Mesendoderm (in vitro differentiated cells): ENCODE data around the gene NDUFV3. TPM values are rescaled to one million over a fixed set of nuclear protein-coding genes. Genes with fewer than 3 reads are reported as not detected.

Experiments used
- DNase-seq: peaks from one replicate; pipeline ENCODE4 v3.0.0; 2013
- H2AK5ac ChIP-seq: 2 replicates; pipeline ENCODE4 v1.6.1; 2013; ENCODE audit warnings: low read length, inconsistent platforms
- H2BK120ac ChIP-seq: 2 replicates; pipeline ENCODE4 v1.6.1; 2013; ENCODE audit warnings: low read depth, mild to moderate bottlenecking, low read length, moderate library complexity, mixed read lengths
- H2BK15ac ChIP-seq: replicated peaks from 2 replicates; pipeline ENCODE4 v1.6.1; 2013; ENCODE audit warnings: low read depth, mild to moderate bottlenecking, moderate library complexity
- H2BK5ac ChIP-seq: 2 replicates; pipeline ENCODE4 v1.6.1; 2013; ENCODE audit warnings: low read length, inconsistent platforms
- H3K18ac ChIP-seq: 2 replicates; pipeline ENCODE4 v1.6.1; 2013; ENCODE audit warnings: mild to moderate bottlenecking, low read length, mixed read lengths
- H3K23ac ChIP-seq: one replicate; pipeline ENCODE4 v1.6.1; 2013; ENCODE audit warnings: low read length
- H3K27ac ChIP-seq: 2 replicates; pipeline ENCODE4 v1.5.1; 2013; ENCODE audit warnings: low read depth, mild to moderate bottlenecking, inconsistent platforms, low read length, moderate library complexity
- H3K27me3 ChIP-seq: 2 replicates; pipeline ENCODE4 v1.6.1; 2013; ENCODE audit warnings: low read length, control low read depth, mild to moderate bottlenecking, inconsistent platforms; ENCODE audit not compliant: insufficient read depth, poor library complexity
- H3K36me3 ChIP-seq: 2 replicates; pipeline ENCODE4 v1.6.1; 2013; ENCODE audit warnings: low read length, inconsistent platforms; ENCODE audit not compliant: control insufficient read depth, insufficient read depth
- H3K4ac ChIP-seq: one replicate; pipeline ENCODE4 v1.6.1; 2013; ENCODE audit warnings: low read depth, mild to moderate bottlenecking, low read length, moderate library complexity
- H3K4me1 ChIP-seq: 2 replicates; pipeline ENCODE4 v1.6.1; 2013; ENCODE audit warnings: low read depth, low read length, inconsistent platforms; ENCODE audit not compliant: control insufficient read depth
- H3K4me2 ChIP-seq: 2 replicates; pipeline ENCODE4 v1.6.1; 2013; ENCODE audit warnings: low read length
- H3K4me3 ChIP-seq: 2 replicates; pipeline ENCODE4 v1.5.1; 2013; ENCODE audit warnings: mild to moderate bottlenecking, low read length
- H3K56ac ChIP-seq: one replicate; pipeline ENCODE4 v1.6.1; 2013; ENCODE audit warnings: low read length
- H3K79me1 ChIP-seq: 2 replicates; pipeline ENCODE4 v1.6.1; 2013; ENCODE audit warnings: low read length, inconsistent platforms
- H3K79me2 ChIP-seq: 2 replicates; pipeline ENCODE4 v1.6.1; 2013; ENCODE audit warnings: mild to moderate bottlenecking, low read length; ENCODE audit not compliant: control insufficient read depth, insufficient read depth
- H3K9ac ChIP-seq: 2 replicates; pipeline ENCODE4 v1.6.1; 2013; ENCODE audit warnings: low read length, inconsistent platforms
- H4K5ac ChIP-seq: one replicate; pipeline ENCODE4 v1.6.1; 2013; ENCODE audit warnings: low read length
- H4K8ac ChIP-seq: one replicate; pipeline ENCODE4 v1.6.1; 2013; ENCODE audit warnings: low read depth, mild to moderate bottlenecking, control low read depth, low read length, moderate library complexity
- WGBS: extraction: QIAGEN DNeasy Blood & Tissue Kit; methylation state at CpG from one replicate; pipeline ENCODE4 v1.1.7; 2013; ENCODE audit warnings: low lambda C conversion rate, missing lambda C conversion rate; ENCODE audit not compliant: insufficient coverage; ENCODE audit errors: extremely low coverage; 5-methylcytosine and 5-hydroxymethylcytosine counted together
- polyA plus RNA-seq, 2 experiments: library from polyadenylated mRNA; stranded (reverse); fragments of 200-250 nt; gene quantifications; one replicate each; pipeline ENCODE4 v1.2.3, GENCODE V29; 2013

The NDUFV3 gene
- 29.0 TPM for polyA plus RNA-seq (2013, experiment 1 of 2)
- polyA plus RNA-seq (2013, experiment 2 of 2): 29.9 TPM

DNA sequence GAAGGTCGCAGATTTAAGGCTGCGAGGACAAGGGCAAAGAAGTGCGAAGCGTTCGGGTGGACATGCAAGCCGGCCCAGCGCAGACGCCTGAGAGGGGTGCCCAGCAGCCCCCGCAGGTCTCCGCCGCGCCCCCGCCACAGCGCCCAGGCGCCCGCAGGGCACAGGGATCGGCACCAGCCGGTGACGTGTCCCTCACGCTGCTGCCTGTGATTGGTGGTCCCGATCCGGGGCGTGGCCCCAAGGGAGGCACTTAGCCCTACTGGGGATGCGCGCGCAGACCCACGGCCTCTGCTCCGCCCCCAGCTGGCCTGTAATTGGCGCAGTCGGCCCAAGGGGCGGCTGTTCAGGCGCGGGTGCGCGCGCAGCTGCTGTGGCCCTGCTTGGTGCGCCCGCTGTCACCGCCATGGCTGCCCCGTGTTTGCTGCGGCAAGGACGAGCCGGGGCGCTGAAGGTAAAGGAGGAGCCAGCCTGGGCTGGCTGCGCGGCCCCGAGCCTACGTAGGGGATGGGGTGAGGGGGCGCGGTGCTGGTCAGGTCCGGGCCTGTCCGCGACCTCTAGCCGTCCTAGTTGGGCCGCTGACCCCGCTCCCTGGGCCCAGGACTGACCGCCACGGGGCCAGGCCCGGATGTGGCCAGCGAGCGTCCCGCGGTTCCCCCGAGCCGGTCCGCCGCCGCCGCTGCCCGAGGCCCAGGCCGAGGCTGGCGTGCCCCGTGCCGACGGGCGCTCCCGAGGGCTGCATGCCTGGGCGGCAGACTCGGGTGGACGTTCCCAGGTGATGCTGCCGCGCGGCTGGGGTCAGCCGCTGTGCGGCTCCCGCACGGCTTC lies at the start of gene NDUFV3:
NDUFV3 (plus strand) TSS at position 379 of the 825 bp plus-strand sequence; CDS start at position 404, 25 bp downstream.
- Histone ChIP-seq H3K9ac (peak within 1 kb of the TSS; percentile 91), H3K27me3 (no peaks in the 10 kb centered on the region), H3K56ac (peak within 1 kb of the TSS; percentile 98), H3K18ac (peak within 1 kb of the TSS; percentile 34), H2BK120ac (no peak within 1 kb of the TSS), H3K4me3 (peak within 1 kb of the TSS; percentile 84), H4K8ac (no peak within 1 kb of the TSS), H4K5ac (no peak within 1 kb of the TSS), H3K4me1 (no peaks in the 10 kb centered on the region), H3K36me3 (no peaks in the 10 kb centered on the region), H3K79me1 (peaks cover 5% of the 10 kb centered on the region), H2BK15ac (no peak within 1 kb of the TSS), H3K4me2 (peak within 1 kb of the TSS; percentile 78), H2BK5ac (peak within 1 kb of the TSS; percentile 2), H3K4ac (peak within 1 kb of the TSS; percentile 74), H3K23ac (peak within 1 kb of the TSS; percentile 85), H3K79me2 (peaks cover 9% of the 10 kb centered on the region), H2AK5ac (no peak within 1 kb of the TSS), H3K27ac (peak within 1 kb of the TSS; percentile 45)
- WGBS: no CpG with 5 or more reads among the region's 87 CpGs
- peak; percentile 99 for DNase-seq

DNA sequence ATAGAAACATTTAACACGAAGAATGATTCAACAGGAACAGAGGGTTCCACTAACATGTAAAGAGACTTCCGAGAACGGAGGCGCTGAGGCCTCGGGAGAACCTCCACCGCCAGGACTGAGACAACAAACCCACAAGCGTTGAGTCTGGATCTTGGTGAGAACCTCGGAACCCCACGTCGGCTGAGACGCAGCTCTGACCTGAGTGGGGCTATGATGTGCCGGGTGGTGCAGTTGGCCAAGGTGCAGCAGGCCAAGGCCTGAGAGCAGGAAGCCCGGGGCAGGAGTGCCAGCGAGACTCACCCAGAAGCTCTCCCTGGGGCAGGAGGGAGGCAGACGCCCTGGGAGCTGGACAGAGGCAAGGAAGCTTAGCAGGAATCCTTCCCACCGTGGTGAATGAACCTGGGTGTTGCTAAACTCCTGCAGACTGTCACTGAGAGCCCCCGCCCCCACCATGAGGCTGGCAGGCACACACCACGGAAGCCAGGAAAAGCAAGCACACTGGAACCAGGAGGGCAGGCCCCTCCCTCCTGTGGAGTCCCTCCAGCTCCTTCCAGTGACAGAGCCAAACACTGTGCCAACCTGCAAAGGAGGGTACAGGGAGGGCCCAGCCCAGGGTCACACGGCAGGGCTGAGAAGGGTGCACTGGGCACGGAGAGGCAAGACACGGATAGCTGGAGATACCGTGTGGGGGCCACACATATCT lies 48.5 kb upstream of the NDUFV3 start:
- WGBS: no CpG with 5 or more reads among the region's 22 CpGs
- Histone ChIP-seq H3K36me3 (peaks cover 31% of the 10 kb centered on the region), H2BK120ac (no peak overlapping the region)

DNA sequence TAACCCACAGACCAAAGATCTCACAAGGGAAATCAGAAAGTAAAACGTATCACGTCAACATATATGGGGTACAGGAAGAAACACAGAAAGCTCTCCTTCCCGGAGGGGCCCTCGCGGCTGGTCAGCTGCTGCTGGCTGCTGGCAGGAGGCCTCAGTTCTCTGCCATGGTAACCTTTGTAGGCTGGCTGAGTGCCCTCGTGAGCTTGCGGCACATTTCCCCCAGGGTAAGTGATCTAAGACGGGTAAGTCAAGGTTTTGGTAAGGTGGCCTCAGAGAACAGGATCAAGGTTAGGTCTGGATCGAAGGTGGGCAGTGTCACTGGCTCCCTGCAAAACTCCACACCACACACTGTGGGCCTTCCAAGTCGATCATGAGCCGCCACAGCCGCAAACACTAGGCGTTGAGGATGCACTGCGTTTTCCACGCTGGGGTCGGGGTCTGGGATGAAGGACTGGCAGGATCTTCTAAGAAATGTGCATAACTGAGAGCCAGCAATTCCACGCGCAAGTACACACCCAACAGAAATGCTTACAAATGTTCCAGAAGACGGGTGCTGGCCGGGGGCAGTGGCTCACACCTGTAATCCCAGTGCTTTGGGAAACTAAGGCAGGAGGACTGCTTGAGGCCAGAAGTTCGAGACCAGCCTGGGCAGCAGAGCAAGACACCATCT lies 47.7 kb upstream of the NDUFV3 start:
- H4K8ac ChIP-seq: no peak overlapping the region
- no peak overlapping the region for H3K27ac ChIP-seq
- H3K27me3 ChIP-seq: no peaks in the 10 kb centered on the region
- peaks cover 31% of the 10 kb centered on the region for H3K36me3 ChIP-seq
- no peak overlapping the region for H3K4me3 ChIP-seq
- no peak overlapping the region for H3K23ac ChIP-seq
- H2AK5ac ChIP-seq: no peak overlapping the region
- H3K56ac ChIP-seq: no peak overlapping the region
- no peak for DNase-seq
- H4K5ac ChIP-seq: no peak overlapping the region
- H3K79me2 ChIP-seq: peaks cover 30% of the 10 kb centered on the region
- WGBS: no CpG with 5 or more reads among the region's 21 CpGs
- H3K79me1 ChIP-seq: peaks cover 34% of the 10 kb centered on the region
- H3K4ac ChIP-seq: no peak overlapping the region
- no peak overlapping the region for H2BK5ac ChIP-seq
- no peak overlapping the region for H2BK120ac ChIP-seq
- H3K4me1 ChIP-seq: no peaks in the 10 kb centered on the region
- no peak overlapping the region for H3K9ac ChIP-seq
- no peak overlapping the region for H3K18ac ChIP-seq
- H2BK15ac ChIP-seq: no peak overlapping the region
- H3K4me2 ChIP-seq: no peak overlapping the region

More for the DNA sequence above, 48.5 kb upstream of the NDUFV3 start:
- Histone ChIP-seq H3K18ac (no peak overlapping the region), H2BK5ac (no peak overlapping the region), H3K4me1 (no peaks in the 10 kb centered on the region), H3K79me1 (peaks cover 35% of the 10 kb centered on the region), H3K4ac (no peak overlapping the region), H3K27me3 (no peaks in the 10 kb centered on the region), H3K79me2 (peaks cover 27% of the 10 kb centered on the region), H3K56ac (no peak overlapping the region), H4K5ac (no peak overlapping the region), H4K8ac (no peak overlapping the region), H3K9ac (no peak overlapping the region), H3K4me3 (no peak overlapping the region), H3K27ac (no peak overlapping the region), H3K23ac (no peak overlapping the region), H2AK5ac (no peak overlapping the region), H3K4me2 (no peak overlapping the region), H2BK15ac (no peak overlapping the region)
- DNase-seq: no peak

DNA sequence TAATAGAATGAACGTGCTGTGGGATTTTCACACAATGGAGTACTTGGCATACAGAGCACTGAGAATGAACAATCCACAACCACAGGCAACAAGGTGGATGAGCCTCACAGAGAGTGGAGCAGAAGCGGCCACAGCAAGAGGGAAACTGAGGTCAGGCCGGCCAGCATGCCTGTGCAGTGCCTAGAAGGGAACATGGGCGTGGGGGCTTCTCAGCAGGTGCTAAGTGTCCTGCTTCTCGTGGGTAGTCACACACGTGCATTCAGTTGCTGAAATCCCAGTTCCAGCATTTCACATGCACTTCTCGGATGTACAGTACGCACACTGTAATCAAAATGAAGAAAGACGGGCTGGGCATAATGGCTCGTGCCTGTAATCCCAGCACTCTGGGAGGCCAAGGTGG lies 46.9 kb upstream of the NDUFV3 start:
- no peak overlapping the region for H2BK120ac ChIP-seq
- no peak for DNase-seq
- H3K79me2 ChIP-seq: peaks cover 30% of the 10 kb centered on the region
- H3K9ac ChIP-seq: no peak overlapping the region
- H4K5ac ChIP-seq: no peak overlapping the region
- no peak overlapping the region for H4K8ac ChIP-seq
- peaks cover 31% of the 10 kb centered on the region for H3K79me1 ChIP-seq
- WGBS: no CpG with 5 or more reads among the region's 10 CpGs
- H3K4me3 ChIP-seq: no peak overlapping the region
- no peak overlapping the region for H3K18ac ChIP-seq
- no peak overlapping the region for H2AK5ac ChIP-seq
- no peak overlapping the region for H3K23ac ChIP-seq
- H3K4ac ChIP-seq: no peak overlapping the region
- no peak overlapping the region for H3K4me2 ChIP-seq
- H3K36me3 ChIP-seq: peaks cover 29% of the 10 kb centered on the region
- H2BK15ac ChIP-seq: no peak overlapping the region
- no peak overlapping the region for H3K56ac ChIP-seq
- no peak overlapping the region for H3K27ac ChIP-seq
- H3K4me1 ChIP-seq: no peaks in the 10 kb centered on the region
- no peak overlapping the region for H2BK5ac ChIP-seq
- H3K27me3 ChIP-seq: no peaks in the 10 kb centered on the region

DNA sequence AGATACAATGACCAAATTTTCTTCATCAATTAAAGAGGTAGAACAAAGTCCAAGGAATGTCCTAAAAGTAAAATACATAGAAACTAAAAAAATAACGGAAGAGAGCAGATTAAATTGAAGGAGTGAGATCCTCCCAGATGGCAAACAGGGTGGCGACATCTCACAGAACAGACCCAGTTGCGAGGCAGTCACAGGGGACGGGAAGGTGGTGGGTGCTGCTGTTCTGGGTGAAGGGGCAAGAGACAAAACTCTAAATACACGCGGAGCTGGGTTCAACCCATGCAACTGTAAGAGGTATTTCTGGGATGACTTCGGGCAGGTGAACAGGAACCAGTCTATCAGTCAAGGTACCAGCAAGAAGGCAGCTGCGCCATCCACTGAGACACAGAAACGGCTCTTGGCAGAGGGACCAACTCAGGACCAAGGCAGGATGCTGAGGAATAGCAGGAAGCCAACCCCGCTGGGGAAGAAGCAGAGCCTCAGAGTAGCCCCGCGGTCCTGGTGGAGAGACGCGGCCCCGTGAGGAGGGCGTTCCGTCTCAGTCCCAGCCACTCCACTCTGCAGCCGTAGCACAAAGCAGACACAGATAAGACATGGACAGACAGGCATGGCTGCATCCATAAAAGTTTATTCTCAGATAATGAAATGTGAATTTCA lies 45.9 kb upstream of the NDUFV3 start:
- Histone ChIP-seq H3K23ac (no peak overlapping the region), H4K5ac (no peak overlapping the region), H4K8ac (no peak overlapping the region), H3K4me1 (no peaks in the 10 kb centered on the region), H3K27me3 (no peaks in the 10 kb centered on the region), H3K79me1 (peaks cover 31% of the 10 kb centered on the region), H3K4ac (no peak overlapping the region), H3K4me2 (no peak overlapping the region), H3K4me3 (no peak overlapping the region), H2BK120ac (no peak overlapping the region), H2BK15ac (no peak overlapping the region), H3K36me3 (peaks cover 35% of the 10 kb centered on the region), H3K9ac (no peak overlapping the region), H3K79me2 (peaks cover 30% of the 10 kb centered on the region), H3K18ac (no peak overlapping the region), H2AK5ac (no peak overlapping the region), H3K56ac (no peak overlapping the region), H2BK5ac (no peak overlapping the region), H3K27ac (no peak overlapping the region)
- DNase-seq: no peak
- no CpG with 5 or more reads among the region's 18 CpGs for WGBS
